Stimulated activated CD8-positive, alpha-beta memory T cell treated with anti-CD3 and anti-CD28 coated beads, Interleukin-7, amount 100 ng/mL, for 4 hours (primary cell): ENCODE measurements around the gene CPLX1.
"Not testable (repeated sequence)": the region's sequence is repeated elsewhere in the genome, so short reads cannot be mapped to it uniquely, and the experiment has no call there.

Experiments used
- DNase-seq, 2 donors: peaks; one replicate each; pipeline ENCODE4 v3.0.0-alpha.2; 2020; ENCODE audit warnings: low read depth in 2 of 2

The CPLX1 gene

DNA sequence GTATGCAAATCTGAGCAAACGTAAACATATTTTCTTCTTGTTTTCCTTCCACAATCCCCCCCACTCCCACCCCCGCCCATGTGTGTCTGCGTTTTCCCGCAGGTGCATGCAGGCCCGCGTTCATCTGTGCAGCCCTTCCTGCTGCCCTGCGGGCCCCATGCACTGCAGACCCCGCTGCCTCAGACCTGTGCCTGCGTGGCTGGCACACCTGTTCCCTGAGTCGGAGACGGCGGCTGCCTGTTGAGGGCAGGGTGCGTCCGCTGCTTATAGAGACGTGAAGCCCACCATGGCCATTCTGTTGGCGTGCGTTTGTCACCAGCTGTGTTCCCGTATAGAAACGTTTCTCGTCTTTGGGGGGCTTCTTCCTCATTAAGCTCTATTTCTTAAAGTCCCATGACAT lies 68.8 kb downstream of the CPLX1 start:
- no peak for DNase-seq

- DNase-seq: no peak
These were observed 71.5 kb downstream of the CPLX1 start for GRCh38 chr4:754221-755120.

DNA sequence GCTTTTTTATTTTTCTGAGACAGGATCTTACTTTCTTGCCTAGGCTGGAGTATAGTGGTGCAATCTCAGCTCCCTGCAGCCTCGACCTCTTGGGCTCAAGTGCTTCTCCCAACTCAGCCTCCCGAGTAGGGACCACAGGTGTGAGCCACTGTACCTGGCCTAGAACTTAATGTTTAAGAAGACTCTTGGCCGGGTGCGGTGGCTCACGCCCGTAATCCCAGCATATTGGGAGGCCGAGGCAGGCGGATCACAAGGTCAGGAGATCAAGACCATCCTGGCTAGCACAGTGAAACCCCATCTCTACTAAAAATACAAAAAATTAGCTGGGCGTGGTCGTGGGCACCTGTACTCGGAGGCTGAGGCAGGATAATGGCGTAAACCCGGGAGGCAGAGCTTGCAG lies 72.7 kb downstream of the CPLX1 start:
- DNase-seq: not testable (repeated sequence)

GRCh38 chr4:752196-752861 lies 73.6 kb downstream of the CPLX1 start:
- DNase-seq: no peak

DNA sequence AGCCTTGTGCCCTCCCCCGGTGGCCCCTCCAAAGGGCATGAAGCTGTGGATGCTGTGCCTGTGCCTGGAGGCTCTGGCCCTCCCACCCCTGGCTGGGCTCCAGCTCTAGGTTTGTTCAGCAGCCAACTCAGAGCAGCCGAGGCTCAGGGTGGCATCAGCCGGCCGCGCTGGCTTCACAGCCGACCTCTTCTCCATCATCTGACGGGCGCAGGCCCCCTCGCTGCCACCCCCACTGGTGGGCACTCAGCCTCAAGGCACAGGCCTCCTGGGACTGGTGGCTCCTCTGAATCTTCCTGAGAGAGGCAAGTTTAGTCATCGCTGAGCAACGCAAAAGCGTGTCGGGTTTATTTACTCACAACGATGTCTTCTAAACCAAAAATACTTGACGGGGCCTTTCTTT lies 74.3 kb downstream of the CPLX1 start:
- no peak for DNase-seq

DNA sequence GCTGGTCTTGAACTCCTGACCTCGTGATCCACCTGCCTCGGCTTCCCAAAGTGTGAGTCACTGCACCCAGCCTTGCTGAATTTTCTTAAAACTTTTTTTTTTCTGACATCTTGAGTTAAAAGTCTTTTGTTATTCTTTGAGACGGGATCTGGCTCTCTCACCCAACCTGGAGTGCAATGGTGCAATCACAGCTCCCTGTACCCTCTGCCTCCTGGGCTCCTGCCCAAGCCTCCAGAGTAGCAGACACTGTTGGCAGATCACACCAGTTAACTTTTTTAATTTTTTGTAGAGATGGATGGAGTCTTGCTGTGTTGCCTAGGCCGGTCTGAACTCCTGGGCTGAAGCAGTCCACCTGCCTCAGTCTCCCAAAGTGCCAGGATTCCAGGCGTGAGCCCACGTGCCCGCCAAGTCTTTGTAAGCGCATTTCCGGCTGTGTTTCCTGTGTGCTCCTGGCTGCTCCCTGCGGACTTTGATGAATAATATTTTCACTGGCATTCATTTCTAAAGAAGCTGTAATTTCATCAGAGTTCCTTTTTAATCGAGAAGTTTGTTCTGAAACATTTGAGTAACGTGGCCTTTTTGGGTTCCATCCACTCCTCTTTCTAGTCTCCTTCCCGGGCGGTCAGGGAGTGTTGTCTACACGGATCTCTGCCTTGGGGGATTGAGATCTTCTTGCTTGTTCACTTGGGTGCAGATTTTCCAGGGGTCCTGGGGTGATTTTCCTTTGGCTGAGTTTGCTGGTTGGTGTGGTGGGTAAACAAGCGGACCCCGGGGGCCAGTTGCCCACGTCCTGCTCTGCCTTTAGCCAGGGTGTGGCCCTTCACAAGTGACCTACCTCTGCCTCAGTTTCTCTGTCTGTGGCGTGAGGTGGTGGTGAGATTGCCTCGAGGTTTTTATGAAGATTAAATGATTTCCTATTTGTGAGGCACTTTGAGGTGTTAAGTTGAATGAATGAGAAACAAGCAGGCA lies 75.9 kb downstream of the CPLX1 start:
- DNase-seq: no peak

DNA sequence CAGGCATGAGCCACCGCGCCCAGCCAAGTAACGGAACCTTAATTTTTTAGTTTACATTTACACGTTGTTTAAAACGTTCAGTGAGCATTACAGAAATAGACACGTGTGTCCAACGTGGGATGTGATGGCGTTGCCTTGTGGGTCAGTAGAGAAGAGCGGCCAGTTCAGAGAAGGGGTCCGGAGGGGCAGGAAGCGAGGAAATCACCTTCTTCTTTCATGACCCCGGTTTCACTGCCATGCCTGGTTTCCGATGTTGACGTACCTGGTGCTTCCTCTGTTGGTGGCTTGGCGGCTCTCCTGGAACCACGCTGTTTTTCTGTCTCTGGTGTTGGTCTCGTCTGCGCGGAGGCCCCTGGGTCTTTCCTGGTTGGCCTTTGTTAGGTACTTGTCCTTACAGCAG lies 77.5 kb downstream of the CPLX1 start:
- no peak for DNase-seq

- DNase-seq: no peak
These were observed 78.3 kb downstream of the CPLX1 start for GRCh38 chr4:747546-748170.

- no peak for DNase-seq
These were observed 81.6 kb downstream of the CPLX1 start for GRCh38 chr4:744212-744841.

DNA sequence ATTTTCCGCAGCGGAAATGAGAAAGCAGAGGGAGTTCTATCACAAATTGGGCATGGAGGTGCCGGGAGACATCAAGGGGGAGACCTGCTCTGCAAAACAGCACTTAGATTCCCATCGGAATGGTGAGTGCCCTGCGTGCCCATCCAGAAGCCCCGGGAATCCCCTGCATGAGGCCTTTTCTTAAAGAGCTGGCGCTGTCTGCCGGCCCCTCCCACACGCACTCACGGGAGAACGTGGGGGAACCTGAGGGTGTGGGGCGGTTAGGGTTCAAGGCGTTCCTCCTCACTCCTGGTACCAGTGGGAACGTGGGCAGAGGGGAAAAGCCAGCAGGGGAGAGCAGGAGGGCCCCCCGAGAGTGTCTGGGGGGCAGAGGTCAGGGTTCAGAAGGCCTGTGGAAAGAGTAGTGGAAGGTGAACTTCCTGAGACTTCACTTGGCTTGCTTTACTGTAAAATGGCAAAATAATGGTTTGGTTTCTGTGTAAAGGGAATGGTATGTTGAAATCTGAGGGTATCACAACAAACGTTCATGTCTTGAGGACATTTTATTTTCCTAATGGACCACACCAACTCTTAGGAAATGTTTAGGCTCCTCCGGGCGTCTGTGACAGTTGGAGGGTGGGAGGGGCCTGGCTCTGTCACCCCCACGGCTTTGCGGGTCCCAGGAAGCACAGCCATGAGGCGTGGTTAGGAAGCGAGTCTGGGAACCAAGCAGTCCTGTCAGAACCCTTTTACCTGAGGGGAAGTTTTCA lies 82.3 kb downstream of the CPLX1 start:
- DNase-seq: no peak

- peak; percentile 53 to 55 for DNase-seq
These were observed 83.1 kb downstream of the CPLX1 start for GRCh38 chr4:742742-743311.

- no peak for DNase-seq
These were observed 83.7 kb downstream of the CPLX1 start for GRCh38 chr4:742096-742741.

- no peak for DNase-seq
These were observed 85.2 kb downstream of the CPLX1 start for GRCh38 chr4:740656-741282.

- no peak for DNase-seq
These were observed 85.9 kb downstream of the CPLX1 start for GRCh38 chr4:740011-740410.

DNA sequence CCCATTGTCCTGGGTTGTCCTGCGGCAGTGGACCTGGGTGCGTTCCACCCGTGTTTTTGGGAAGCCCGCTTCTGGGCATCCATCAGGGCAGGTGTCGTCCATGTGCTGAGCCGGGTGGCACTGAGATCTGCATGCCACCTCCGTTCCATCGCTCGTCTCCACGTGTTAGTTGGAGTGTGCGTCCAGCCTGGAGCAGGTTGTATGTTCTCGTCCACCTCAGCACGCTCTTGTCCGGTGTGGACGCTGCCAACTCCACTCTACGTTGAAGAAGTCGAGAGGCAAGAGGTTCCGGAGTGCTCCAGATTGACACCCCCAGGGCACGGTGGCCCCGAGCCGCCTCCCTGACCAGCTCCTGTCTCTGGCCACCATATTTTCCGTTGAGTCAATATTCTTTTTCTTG lies 86.4 kb downstream of the CPLX1 start:
- DNase-seq: no peak

DNA sequence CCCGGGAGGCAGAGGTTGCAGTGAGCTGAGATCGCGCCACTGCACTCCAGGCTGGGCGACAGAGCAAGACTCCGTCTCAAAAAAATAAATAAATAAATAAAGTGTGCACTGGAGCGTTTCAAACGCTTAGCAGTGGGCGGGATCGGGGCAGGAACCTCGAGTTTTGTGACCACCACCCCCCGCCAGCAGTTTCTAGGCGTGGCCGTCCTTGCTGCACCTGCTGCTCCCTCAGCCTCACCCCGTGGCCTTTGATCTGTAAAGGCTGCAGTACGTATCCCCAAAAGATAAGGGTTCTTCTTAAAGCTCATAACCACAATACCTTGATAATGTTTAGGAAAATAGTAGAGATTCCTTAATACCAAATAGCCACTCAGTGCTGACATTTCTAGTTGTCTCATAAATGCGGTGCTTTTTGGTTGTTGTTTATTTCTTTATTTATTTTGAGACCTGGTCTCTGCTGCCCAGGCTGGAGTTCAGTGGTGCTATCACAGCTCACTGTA lies 87.1 kb downstream of the CPLX1 start:
- DNase-seq: no peak

DNA sequence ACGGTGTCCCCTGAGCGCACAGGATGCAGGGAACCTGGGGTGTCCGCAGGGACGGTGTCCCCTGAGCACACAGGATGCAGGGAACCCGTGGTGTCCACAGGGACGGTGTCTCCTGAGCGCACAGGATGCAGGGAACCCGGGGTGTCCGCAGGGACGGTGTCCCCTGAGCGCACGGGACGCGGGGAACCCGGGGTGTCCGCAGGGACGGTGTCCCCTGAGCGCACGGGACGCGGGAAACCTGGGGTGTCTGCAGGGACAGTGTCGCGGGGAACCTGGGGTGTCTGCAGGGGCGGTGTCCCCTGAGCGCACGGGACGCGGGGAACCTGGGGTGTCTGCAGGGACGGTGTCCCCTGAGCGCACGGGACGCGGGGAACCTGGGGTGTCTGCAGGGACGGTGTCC lies 89.4 kb downstream of the CPLX1 start:
- not testable (repeated sequence) for DNase-seq

DNA sequence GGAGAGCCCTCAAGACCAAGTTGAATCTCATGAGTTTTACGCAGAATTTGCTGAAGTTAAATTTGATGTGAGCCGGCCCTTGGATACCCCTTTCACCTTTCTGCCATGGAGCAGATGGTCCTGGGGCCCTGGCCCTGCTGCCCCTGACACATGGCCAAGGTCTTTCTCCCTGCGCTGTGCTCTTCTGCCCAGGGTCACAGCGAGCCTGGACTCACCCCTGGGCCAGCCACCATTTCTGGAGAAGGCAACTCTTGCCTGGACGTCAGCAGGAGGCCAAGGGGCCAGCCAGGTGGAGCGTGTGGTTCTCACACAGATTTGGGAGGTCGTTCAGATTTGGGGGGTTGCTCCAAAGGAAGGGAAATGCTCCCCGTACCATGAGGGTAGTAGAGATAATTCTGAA lies 90.3 kb downstream of the CPLX1 start:
- DNase-seq: no peak
